HG03439 (cell line): ENCODE measurements around the gene MMP3.
"Not testable (repeated sequence)": the region's sequence is repeated elsewhere in the genome, so short reads cannot be mapped to it uniquely, and the experiment has no call there.

Experiments
- ATAC-seq: cut with Tn5 transposase; IDR thresholded peaks from one replicate; pipeline ENCODE4 v1.9.1; 2021; ENCODE audit warnings: mild to moderate bottlenecking, moderate library complexity; ENCODE audit not compliant: unreplicated experiment

Gene MMP3

DNA sequence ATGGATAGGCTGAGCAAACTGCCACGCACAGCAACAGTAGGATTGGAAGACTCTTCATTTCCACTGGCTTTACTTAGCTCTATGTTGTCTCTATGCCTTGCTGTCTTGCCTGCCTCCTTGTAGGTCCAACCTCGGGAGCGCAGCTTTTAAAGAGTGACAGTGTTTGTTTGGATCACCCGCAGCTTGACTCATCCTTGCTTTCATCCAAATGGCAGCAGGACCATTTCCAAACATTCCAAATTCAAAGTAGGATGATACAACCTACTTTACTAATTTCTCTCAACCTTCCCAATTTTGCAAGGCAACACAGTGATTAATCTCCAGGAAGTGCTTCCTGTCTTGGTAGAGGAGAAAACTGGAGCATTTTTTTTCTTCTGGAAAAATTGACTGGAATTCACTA is at the start of gene MMP3:
Gene MMP3 (minus strand): TSS at position 121 of the 400 bp plus-strand sequence. CDS start 63 bp downstream, at position 58.
- no peak for ATAC-seq

DNA sequence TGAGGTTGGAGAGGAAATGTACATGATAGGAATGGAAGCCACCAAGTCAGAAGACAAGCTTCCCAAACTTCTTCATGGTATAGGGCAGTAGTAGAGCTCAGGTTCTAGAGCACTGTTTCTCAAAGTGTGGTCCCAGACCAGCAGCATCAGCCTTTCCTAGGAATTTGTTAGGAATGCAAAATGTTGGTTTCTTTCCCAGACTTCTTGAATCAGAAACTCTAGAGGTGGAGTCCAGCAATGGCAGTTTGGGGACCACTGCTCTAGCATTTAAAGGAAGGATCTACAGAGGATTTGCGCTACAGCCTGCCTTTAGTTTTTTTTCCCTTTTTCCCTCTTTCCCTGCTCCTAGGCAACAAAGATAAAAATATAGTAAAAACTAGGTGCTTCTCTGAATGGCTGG is 48.3 kb upstream of the MMP3 start:
- ATAC-seq = no peak

DNA sequence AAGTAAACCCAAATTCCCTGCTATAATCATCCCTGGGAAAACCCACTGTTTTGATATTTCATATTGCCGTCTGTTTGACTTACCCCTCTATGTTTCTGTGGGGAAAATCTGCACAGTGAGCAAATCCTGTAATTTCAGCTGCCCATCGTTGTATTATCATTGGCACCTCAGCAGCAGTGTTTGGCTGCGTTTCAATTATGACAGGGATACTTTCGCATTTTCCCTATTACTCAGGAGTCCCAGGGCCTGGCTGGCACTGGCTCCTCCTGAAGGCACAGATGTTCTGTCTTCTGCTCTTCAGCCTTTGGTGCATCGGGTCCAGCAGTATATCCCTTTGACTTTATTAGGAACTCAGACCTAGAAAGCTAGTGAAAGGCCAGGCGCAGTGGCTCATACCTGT is 43.6 kb upstream of the MMP3 start:
- ATAC-seq = no peak

DNA sequence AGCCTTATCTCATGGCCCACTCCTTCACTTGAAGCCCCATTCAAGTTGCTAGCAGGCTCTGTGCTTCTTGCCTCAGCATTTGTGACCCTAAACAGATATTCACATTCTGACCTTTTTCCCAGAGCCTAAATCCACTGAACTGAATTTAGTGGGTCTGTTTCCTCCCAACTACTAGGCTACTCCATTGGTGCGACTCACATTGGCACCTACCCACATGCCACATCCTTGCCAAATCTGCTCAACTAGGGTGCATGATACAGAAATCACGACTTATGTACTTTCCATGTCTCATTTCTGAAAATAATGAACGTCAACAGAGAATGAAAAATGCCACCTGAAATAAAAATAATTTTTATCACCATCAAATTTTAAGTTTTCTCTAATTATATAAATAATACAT is 39.7 kb upstream of the MMP3 start:
- no peak for ATAC-seq

DNA sequence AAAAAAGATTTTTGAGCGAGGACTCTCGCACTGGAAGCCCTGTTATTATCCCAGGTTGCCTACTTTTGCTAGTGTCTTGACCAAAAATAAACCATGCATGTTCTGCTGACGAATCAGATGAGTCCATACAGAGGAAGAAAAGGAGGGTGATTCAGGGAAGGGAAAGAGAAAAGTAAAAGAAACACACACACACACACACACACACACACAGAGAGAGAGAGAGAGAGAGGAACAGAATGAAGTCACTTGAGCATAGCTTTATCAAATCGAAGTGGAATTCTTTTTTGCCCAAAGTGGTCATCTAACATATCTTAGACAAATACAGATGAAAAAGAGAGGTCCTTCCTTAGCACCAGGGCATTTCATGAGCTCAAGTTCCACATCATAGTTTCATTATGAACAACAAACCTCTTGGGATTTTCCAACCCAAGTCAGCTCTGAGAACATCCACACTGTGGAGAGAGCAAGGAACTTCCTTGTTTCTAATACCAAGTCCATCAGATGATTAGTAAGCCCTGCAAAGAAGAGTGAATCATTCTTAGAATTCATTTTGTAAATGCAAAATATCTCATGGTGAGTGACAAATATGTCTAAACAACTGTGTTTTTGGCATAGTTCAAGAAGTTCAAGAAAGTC is 39.1 kb upstream of the MMP3 start:
- peak; percentile 79 for ATAC-seq

DNA sequence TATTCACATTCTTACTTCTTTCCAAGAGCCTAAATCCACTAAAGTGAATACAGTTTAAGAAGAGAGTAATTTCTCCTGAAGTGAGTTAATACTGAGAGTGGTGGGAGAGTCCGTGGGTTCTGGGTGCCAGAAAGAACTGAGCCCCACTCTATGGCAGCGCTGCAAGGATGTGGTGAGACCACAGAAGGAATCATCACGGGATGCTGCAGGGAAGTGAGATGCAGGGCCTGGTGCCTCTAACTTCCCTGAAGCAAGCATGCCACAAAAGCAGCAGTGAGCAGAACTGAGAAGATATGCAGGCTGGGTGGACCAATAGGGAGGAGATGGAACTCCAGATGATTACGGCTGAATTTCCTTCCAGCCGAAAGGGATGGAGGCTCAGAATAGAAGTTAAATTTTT is 36.4 kb upstream of the MMP3 start:
- no peak for ATAC-seq

DNA sequence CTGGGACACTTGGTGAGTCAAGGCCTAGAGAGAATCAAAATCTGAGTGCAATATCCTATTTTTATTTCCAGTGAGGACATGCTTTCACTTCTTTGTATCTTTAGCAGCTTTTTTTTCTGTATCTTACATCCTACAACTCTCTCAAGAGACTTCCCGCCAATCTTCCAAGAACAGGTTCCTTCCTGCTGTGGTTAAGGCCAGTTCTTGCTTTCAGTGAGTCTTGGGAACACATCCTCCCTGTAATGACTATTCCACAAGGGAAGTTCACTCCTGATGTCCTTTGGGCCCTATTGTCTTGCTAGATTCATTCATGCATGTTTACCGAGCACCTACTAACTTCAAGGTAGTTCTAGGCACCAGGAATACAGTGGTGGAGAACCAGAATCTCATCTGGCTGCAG is 35.2 kb upstream of the MMP3 start:
- no peak for ATAC-seq

DNA sequence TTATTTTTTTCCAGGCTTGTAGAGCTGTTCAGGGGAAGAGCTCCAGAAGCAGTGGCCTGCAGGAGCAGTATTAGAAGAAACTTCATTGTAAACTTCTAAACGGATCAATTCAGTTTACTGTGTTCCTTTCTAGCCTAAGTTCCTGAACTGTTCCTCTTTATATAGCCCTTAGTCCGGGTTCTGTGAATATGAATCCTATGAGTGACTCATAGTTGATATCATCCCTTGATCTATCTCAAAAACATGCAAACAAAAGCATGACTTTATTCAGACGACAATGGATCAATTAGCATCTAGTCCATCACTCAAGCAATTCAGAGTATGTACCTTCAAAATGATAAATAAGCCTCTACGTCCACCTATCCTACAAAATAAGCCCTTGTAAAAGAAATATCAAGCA is 31.4 kb upstream of the MMP3 start, which contains the start of gene MMP12:
Gene MMP12 (minus strand): TSS at position 131 of the 400 bp plus-strand sequence. CDS start 45 bp downstream, at position 86.
- no peak for ATAC-seq

DNA sequence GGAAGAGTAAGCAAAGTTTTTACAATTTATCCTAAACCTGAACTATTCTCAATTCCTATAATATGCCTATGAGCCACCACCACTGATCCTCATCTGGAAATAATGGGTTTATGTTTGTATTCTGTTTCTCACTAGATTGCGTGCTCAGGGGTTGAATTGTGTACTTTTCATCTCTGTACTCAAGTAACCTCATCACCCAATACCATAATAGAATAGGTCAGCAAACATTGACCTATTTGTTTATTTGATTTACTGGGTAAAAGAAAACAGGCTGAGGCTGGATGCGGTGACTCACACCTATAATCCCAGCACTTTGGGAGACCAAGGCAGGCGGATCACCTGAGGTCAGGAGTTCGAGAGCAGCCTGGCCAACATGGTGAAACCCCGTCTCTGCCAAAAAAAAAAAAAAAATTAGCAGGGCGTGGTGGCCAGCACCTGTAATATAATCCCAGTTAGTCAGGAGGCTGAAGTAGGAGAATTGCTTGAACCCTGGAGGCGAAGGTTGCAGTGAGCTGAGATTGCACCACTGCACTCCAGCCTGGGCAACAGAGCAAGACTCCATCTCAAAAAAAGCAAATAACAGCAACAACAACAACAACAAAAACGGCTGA is 26.1 kb upstream of the MMP3 start:
- ATAC-seq = not testable (repeated sequence)

DNA sequence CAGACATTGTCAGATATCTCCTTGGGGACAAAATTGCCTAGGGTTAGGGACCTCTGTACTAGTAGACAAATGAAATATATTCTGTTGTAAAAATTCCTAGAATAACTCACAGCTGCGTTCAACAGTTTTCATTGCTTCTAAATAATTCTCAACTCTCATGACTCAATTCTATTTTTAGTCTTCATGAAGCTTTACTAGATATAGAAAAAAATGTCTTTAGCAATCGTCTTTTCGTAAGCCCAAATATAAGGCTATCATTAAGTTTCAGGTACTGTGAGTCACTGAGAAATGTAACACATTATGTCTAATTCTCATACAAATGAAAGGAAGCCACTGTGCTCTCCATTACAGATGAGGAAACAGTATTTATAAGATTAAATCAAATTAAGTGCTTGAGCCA is 24.9 kb upstream of the MMP3 start:
- ATAC-seq = no peak

DNA sequence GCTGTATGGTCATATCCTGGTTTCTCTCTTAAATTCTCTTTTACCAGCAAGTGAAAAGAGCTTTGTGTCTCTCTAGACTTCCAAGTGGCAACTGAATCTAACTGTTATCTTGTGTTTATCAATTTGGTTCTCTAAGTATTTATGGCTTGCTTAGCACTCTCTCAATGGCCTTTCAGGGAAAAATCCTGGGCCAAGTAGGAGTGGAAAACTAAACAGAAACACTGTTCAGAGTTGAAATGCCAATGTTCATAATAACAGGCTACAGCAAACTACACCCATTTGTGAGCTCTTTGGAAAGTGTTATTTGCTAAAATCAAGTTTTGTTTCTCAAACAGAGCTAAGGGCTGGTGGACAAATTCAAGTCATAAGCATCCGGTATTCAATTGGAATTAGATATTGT is 21.3 kb upstream of the MMP3 start:
- no peak for ATAC-seq

DNA sequence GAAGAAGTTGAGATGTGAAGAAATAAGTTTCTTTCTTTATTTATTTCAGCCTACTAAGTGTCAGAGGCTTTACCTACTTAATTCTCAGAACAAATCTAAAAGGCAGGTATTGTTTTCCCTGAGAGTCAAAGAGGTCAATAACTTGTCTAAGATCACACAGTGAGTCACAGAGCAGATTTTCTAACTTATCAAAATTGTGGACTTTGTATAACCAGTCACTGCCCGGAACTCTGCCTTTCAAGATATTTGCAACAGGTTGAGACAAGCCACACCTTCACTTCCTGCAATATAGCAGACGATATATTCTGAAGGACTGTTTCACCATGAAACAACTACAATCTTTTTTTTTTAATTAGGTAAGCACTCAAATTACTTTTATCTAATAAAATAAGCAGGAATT is 10.5 kb upstream of the MMP3 start:
- ATAC-seq = no peak

DNA sequence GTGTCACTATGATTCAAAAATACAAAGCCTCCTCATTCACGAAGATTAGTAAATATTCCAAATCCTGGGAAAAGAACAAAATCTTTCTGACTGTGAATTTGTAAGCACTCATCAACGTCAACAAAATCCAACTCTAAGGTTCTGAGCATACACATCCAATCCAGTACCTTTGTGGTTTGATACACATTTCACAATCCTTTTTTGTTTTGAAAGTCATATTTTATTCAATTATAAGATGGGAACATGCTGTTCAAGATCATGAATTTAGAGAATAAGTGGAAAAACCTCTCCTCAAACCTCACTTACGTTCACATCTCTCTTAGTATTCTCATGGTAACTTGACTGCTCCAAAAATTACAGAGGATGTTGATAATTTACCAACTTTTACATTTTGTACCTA is 9.6 kb upstream of the MMP3 start:
- ATAC-seq = no peak

DNA sequence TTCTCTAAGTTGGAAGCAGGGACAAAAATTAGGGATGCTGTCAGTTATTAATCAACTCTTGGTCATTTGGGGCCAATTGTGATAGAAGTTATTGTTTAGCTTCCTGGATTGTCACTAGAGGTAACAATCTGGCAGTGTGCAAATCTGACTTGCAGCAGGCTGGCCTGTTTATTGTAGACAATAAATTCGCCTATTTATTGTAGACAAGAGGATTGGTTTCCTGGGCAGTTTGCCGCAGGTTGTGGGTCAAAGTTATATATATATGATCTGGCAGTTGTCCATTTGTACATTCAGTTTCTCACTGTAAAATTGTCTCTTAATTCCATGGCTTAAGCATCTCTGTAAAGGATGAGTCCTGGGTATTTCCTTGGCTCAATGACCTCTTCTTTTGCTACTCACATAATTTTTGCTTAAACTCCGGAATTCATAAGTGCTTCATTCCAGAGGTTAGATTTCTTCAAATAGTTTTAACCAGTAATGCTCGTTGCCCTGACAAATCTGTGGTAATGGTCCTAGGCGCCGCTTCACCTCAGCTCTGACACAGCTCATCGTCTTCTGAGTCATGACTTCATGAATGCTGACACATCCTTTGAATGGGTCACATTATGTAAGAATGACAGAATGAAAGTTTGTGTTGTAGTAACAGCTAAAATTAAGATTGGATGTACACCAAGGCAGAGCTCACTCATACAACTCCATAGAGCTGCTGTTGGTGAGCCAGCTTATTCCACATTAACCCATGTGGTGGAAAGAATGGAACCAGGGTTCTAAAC is 7.8 kb upstream of the MMP3 start:
- no peak for ATAC-seq

DNA sequence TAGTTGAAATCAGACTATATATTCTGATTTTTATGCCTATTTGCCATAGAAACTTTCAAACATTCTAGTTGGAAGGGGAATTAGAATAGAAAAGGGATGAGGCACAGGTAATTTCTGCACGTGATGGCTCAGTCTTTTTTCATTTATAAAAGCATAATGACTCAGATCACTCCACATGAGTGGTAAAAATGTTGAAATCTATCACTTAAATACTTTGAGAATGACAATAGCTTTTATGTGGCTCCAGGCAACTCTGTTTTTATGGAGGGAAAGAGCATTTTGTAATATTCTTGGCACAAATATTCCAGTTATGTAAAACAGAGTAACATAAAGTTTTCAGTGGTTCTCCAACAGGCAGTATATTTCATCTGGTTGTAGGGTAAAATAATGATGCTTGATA is 5.9 kb upstream of the MMP3 start:
- ATAC-seq = no peak

DNA sequence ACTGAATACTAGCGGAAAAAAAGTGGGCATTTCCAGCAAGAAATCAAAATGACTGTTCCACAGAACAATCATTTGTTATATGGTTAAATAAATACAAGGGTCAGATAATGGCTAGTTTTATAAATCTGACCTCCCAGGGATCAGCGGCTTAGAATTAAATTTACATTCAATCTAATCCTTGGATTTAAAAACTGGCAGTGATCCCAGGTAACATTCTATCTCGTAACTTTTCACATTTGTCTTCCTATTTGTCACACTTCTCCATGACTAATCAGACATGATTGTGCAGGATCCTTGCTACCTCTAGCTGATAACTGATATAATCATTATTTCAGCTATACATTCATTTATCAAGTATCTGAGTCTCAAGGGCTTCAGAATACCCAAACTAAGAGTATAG is 2.9 kb upstream of the MMP3 start:
- no peak for ATAC-seq

DNA sequence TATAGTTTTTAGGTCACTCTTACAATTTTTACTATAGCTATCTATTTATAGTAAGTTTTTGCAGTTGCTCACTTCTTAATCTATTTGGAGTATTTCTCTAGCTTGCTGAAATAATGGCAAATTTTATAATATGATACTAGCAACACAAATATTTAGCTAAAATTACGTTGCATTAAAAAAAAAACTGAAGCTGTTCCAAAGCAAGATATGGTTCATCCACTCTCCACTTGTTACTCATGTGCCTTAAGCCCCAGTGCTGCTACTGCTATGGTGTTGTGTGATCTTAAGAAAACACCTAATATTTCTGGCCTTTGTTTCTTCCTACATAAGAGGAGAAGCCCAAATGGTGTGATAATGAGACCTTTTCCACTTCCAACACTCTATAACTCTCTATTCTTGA is 479 bp downstream of the MMP3 start:
- no peak for ATAC-seq

DNA sequence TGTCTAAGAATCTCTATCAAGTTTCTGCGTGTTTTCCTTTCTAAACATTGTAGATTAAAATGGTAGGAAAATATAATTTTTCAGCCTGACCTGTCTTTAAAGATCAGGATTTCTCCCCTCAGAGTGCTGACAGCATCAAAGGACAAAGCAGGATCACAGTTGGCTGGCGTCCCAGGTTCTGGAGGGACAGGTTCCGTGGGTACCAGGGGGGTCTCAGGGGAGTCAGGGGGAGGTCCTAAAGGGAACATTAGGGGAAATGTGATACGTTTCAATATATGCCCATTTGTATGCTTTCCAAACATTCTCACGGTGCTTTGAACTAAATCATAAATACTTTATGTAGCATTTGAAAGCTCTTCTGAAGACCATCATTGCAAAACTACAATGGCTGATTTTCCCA is 3.4 kb downstream of the MMP3 start:
- no peak for ATAC-seq

DNA sequence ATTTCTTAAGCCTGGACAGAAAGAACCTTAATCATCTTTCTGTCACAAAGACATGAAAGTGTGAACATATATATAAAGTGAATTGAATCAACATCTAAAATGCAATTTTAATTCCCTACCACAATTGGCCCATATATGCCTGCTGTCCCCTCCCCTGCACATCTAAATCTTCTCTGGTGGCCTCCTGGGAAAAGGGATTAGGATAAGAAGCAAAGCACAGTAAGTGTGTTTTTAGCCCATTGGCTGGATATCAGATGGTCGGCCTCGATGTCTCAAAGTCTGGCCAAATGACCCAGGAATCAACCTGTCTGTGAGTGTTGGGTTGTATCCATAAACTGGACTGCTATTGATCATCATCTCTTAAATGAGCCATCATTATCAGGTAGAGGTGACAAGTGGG is 5.8 kb downstream of the MMP3 start:
- ATAC-seq = no peak

DNA sequence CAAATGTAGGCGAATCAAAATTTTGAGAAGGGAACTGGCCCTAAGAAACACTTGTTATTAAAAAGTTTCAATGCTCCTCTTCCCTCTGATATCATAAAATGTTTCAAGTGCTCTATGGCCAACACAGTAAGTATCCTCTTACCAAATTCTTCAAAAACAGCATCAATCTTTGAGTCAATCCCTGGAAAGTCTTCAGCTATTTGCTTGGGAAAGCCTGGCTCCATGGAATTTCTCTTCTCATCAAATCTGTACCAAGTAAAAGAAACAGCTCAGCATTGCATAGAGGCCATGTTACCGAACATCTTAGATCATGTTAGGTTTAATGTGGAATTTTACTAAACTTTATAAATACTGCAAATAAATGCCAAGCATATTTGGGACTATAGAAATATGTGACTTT is 6.3 kb downstream of the MMP3 start:
- ATAC-seq = no peak

DNA sequence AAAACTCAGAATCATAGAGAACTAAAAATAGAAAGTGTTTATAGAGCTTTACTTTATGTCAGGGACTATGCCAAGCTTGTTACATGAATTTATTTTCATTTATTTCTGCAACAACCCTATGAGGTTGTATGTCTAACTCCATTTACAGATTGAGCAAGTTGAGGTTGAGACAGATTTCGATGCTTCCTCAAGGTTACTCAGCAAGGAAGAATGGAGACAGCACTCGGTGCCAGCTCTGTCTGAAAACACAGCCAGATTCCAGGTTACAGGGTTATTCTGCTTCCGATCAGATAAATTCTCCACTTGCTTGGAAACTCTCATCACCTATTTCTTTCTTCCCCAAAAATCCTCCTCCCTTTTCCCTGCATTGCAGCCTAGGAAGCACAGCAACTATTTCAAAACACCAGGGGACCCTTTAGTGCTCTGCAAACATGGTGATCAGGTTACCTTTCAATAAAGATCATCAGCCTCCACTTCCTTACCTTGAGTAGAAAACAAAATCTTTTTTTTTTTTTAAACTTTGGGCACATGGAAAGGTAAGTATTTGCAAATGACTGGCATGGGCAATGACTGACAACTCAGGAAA is 7.0 kb downstream of the MMP3 start:
- ATAC-seq = no peak

DNA sequence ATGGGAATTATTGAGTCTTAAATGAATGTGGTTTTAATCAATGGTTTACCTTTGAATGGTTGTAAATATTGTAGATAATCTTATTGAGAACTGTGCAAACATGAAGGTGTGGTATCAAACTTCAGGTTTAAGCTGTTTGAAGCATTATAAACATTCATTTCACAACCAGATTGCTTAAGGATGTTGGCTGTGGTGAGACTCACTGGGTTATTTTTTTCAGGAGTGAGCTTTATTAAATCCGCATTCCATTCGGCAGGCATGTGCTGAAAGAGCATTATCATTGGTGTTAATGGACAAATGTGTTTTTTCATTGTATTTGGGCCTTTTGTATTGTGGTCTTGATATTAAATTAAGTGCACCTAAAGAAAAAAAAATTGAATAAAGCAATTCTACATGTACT is 9.7 kb downstream of the MMP3 start:
- no peak for ATAC-seq
